IPS DF 4.7 (cell line): Measurements from ENCODE around the gene ISCU.

Experiments used
- DNase-seq: peaks from one replicate; pipeline ENCODE4 v3.0.0-alpha.2; 2013; ENCODE audit warnings: low spot score; ENCODE audit errors: extremely low read depth

ISCU gene

GRCh38 chr12:108562348-108563135 lies at the start of gene ISCU:
Gene ISCU (plus strand): TSS chr12:108562596. CDS start chr12:108562623, 27 bp downstream.
- DNase-seq = peak; percentile 95

GRCh38 chr12:108514468-108514972 lies 47.9 kb upstream of the ISCU start:
- no peak for DNase-seq

- DNase-seq = peak; percentile 99
These were observed 47.2 kb upstream of the ISCU start, which contains the start of gene FICD for GRCh38 chr12:108514973-108515814. Gene FICD (plus strand): TSS chr12:108515277. CDS start chr12:108516973, 1,696 bp downstream.

GRCh38 chr12:108515916-108516315 lies 46.5 kb upstream of the ISCU start:
- no peak for DNase-seq

GRCh38 chr12:108516511-108517275 lies 45.7 kb upstream of the ISCU start:
- DNase-seq = no peak

GRCh38 chr12:108517288-108518100 lies 44.9 kb upstream of the ISCU start:
- DNase-seq = no peak

GRCh38 chr12:108518101-108518715 lies 44.2 kb upstream of the ISCU start:
- no peak for DNase-seq

- DNase-seq = no peak
These were observed 43.5 kb upstream of the ISCU start for GRCh38 chr12:108518716-108519496.

GRCh38 chr12:108519558-108519957 lies 42.8 kb upstream of the ISCU start:
- DNase-seq = no peak

- DNase-seq = no peak
These were observed 39.0 kb upstream of the ISCU start for GRCh38 chr12:108523365-108523764.

- DNase-seq = no peak
These were observed 36.7 kb upstream of the ISCU start for GRCh38 chr12:108525681-108526080.

GRCh38 chr12:108526482-108527165 lies 35.8 kb upstream of the ISCU start:
- no peak for DNase-seq

GRCh38 chr12:108527166-108527496 lies 35.3 kb upstream of the ISCU start:
- no peak for DNase-seq

- DNase-seq = no peak
These were observed 32.2 kb upstream of the ISCU start for GRCh38 chr12:108530161-108530560.

- DNase-seq = no peak
These were observed 30.2 kb upstream of the ISCU start for GRCh38 chr12:108531929-108532848.

- no peak for DNase-seq
These were observed 24.2 kb upstream of the ISCU start for GRCh38 chr12:108538146-108538545.

GRCh38 chr12:108538616-108539195 lies 23.7 kb upstream of the ISCU start:
- DNase-seq = no peak
